Liver (tissue), 3 donors: ENCODE results near the gene TGM4.

ENCODE experiments used
- FOXA1 ChIP-seq: IDR thresholded peaks from 2 replicates; pipeline ENCODE4 v1.6.1; 2016; ENCODE audit warnings: antibody characterized with exemption
- MAX ChIP-seq: IDR thresholded peaks from 2 replicates; pipeline ENCODE4 v1.6.1; 2016; ENCODE audit warnings: antibody characterized with exemption
- SP1 ChIP-seq: IDR thresholded peaks from 2 replicates; pipeline ENCODE4 v1.6.1; 2018; ENCODE audit warnings: antibody characterized with exemption, mild to moderate bottlenecking
- YY1 ChIP-seq: IDR thresholded peaks from 2 replicates; pipeline ENCODE4 v1.6.1; 2016; ENCODE audit warnings: antibody characterized with exemption, mild to moderate bottlenecking
- TF ChIP-seq, protein P1 (sequence below): fragments of 150-350 bp; IDR thresholded peaks from 2 replicates; pipeline ENCODE4 v1.5.1; 2017; ENCODE audit warnings: improper control_type of control experiment, low read depth, low read length; ENCODE audit not compliant: missing input control
- donor health status: healthy.
- donor health status: healthy.

GRCh38 chr3:44883999-44884431 is 9.6 kb downstream of the TGM4 start:
- TF ChIP-seq, protein P1, sequence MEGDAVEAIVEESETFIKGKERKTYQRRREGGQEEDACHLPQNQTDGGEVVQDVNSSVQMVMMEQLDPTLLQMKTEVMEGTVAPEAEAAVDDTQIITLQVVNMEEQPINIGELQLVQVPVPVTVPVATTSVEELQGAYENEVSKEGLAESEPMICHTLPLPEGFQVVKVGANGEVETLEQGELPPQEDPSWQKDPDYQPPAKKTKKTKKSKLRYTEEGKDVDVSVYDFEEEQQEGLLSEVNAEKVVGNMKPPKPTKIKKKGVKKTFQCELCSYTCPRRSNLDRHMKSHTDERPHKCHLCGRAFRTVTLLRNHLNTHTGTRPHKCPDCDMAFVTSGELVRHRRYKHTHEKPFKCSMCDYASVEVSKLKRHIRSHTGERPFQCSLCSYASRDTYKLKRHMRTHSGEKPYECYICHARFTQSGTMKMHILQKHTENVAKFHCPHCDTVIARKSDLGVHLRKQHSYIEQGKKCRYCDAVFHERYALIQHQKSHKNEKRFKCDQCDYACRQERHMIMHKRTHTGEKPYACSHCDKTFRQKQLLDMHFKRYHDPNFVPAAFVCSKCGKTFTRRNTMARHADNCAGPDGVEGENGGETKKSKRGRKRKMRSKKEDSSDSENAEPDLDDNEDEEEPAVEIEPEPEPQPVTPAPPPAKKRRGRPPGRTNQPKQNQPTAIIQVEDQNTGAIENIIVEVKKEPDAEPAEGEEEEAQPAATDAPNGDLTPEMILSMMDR = no peak
- TF ChIP-seq YY1 (no peak), SP1 (no peak), FOXA1 (no peak), MAX (no peak)
